Measurements from ENCODE around the gene OPA1. TPM values are rescaled to one million over a fixed set of nuclear protein-coding genes. Genes with fewer than 3 reads are reported as not detected.

OPA1 gene
- total RNA-seq, 1 experiment from 2014 or later, result 115 TPM

DNA sequence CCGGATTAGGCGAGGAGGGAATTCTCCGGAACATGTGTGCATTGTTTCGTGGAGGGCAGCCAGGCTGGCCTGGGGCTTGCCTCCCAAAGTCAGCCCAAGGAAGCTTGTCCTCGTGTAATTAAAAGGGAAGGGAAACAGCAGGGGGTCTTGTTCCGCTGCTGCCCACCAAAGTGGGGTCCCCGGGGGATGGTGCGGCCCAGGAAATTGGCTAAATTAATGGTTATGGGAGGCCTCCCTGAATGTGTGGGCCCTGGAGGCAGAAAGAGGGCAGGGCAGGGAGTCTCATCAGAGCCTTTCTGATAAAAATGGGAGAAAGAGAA is 118.1 kb downstream of the OPA1 start:
- no peak overlapping the region for H3K4me3 Mint-ChIP-seq (ENCODE audit: low read depth, unreplicated experiment)
- peaks cover 12% of the 10 kb centered on the region for H3K9me3 Mint-ChIP-seq (ENCODE audit: low read depth, unreplicated experiment)
- H3K27me3 Mint-ChIP-seq (ENCODE audit: unreplicated experiment), result no peaks in the 10 kb centered on the region
- no TSS peak for BruUV-seq (replicated peaks)
- no peak for DNase-seq
- no peaks in the 10 kb centered on the region for H3K4me1 Mint-ChIP-seq (ENCODE audit: low read depth, unreplicated experiment)
- CTCF ChIA-PET, result no interaction called here
- TF ChIP-seq, protein P1, sequence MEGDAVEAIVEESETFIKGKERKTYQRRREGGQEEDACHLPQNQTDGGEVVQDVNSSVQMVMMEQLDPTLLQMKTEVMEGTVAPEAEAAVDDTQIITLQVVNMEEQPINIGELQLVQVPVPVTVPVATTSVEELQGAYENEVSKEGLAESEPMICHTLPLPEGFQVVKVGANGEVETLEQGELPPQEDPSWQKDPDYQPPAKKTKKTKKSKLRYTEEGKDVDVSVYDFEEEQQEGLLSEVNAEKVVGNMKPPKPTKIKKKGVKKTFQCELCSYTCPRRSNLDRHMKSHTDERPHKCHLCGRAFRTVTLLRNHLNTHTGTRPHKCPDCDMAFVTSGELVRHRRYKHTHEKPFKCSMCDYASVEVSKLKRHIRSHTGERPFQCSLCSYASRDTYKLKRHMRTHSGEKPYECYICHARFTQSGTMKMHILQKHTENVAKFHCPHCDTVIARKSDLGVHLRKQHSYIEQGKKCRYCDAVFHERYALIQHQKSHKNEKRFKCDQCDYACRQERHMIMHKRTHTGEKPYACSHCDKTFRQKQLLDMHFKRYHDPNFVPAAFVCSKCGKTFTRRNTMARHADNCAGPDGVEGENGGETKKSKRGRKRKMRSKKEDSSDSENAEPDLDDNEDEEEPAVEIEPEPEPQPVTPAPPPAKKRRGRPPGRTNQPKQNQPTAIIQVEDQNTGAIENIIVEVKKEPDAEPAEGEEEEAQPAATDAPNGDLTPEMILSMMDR (IDR thresholded peaks at IDR 0.05; ENCODE audit: unreplicated experiment), result no peak
- no peak overlapping the region for H3K27ac Mint-ChIP-seq (ENCODE audit: unreplicated experiment)
- intact Hi-C loops (cut with micrococcal nuclease; ENCODE audit: unreplicated experiment), result no loop called here
- H3K36me3 Mint-ChIP-seq (ENCODE audit: insufficient read depth, unreplicated experiment), result no peaks in the 10 kb centered on the region

DNA sequence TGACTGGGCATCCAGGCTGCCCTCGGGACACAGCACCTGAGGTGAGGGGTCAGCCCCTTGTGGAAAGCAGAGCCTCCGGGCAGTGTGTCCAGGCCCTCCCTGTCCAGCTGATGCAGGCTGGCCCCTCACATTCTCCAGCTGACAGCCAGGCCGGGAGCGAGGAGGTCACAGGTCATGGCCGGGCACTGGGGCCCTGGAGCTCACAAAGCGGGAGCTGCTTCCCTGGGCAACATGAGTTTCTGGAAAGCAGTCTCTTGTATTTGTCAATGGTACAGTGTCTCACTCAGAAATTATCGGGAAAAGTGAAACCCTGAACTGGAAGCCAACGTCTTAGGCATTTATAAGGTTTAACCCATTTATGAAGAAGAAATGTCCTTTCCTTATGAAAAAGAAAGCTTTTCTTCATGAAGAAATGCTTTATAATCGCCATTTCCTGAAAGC is 118.5 kb downstream of the OPA1 start:
- no TSS peak for BruUV-seq (replicated peaks)
- H3K4me3 Mint-ChIP-seq (ENCODE audit: low read depth, unreplicated experiment), result no peak overlapping the region
- CTCF ChIA-PET, result no interaction called here
- intact Hi-C loops (cut with micrococcal nuclease; ENCODE audit: unreplicated experiment), result no loop called here
- TF ChIP-seq, protein P1 (IDR thresholded peaks at IDR 0.05; ENCODE audit: unreplicated experiment), result no peak
- DNase-seq, result no peak
- no peak overlapping the region for H3K27ac Mint-ChIP-seq (ENCODE audit: unreplicated experiment)
- peaks cover 12% of the 10 kb centered on the region for H3K9me3 Mint-ChIP-seq (ENCODE audit: low read depth, unreplicated experiment)
- no peaks in the 10 kb centered on the region for H3K36me3 Mint-ChIP-seq (ENCODE audit: insufficient read depth, unreplicated experiment)
- H3K27me3 Mint-ChIP-seq (ENCODE audit: unreplicated experiment), result no peaks in the 10 kb centered on the region
- no peaks in the 10 kb centered on the region for H3K4me1 Mint-ChIP-seq (ENCODE audit: low read depth, unreplicated experiment)

DNA sequence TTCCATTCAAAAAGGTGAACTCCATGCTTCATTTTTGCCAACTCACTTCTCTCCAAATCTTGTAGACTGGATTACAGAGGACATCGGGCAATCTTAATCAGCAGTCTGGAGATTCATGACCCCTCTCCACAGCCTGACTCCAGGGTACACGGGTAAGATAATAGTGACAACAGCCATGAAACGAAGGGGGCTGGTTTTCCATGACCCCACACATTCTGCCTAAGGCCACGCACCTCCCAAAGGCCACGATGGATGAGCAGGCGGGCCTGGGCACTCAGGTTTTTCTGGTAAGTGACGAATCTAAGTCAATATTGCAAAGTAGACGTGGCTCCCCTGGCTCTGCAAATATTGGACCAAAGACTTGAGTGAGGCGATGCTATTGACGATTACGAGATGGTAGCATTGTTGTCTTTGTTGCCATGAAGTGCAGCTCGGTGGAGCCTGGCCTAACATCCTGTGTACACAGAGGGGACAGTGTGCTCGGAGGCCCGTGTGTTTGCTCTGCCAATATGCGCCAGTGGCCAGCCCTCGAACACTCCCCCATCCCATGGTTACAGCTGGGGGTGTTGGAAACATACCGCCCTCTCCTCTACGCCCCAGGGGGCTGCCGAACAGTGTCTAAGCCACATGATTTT is 119.1 kb downstream of the OPA1 start:
- Mint-ChIP-seq H3K27ac (ENCODE audit: unreplicated experiment) (no peak overlapping the region), H3K36me3 (ENCODE audit: insufficient read depth, unreplicated experiment) (no peaks in the 10 kb centered on the region), H3K9me3 (ENCODE audit: low read depth, unreplicated experiment) (peaks cover 12% of the 10 kb centered on the region), H3K27me3 (ENCODE audit: unreplicated experiment) (no peaks in the 10 kb centered on the region), H3K4me1 (ENCODE audit: low read depth, unreplicated experiment) (no peaks in the 10 kb centered on the region), H3K4me3 (ENCODE audit: low read depth, unreplicated experiment) (no peak overlapping the region)
- CTCF ChIA-PET, result interaction anchor here (1.2 kb wide), 1 partner anchor 19 kb away, joined by 5 read pairs; no protein-coding TSS in a partner anchor
- DNase-seq, result no peak
- TF ChIP-seq, protein P1 (IDR thresholded peaks at IDR 0.05; ENCODE audit: unreplicated experiment), result no peak
- BruUV-seq (replicated peaks), result no TSS peak
- intact Hi-C loops (cut with micrococcal nuclease; ENCODE audit: unreplicated experiment), result no loop called here

DNA sequence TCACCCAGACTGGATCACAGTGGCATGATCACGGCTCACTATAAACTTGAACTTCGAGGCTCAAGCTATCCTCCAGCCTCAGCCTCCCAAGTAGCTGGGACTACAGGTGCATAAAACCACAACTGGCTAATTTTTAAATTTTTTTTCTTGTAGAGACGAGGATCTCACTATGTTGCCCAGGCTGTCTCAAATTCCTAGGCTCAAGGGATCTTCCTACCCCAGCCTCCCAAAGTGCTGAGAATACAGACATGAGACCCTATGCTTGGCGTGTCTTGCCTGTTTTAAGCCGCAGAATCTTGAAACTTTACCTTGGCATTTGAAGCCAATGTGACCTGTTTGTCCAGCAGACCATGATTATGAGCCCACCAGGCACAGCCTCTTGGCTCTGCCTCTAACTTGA is 119.9 kb downstream of the OPA1 start:
- intact Hi-C loops (cut with micrococcal nuclease; ENCODE audit: unreplicated experiment), result no loop called here
- peaks cover 16% of the 10 kb centered on the region for H3K9me3 Mint-ChIP-seq (ENCODE audit: low read depth, unreplicated experiment)
- no peaks in the 10 kb centered on the region for H3K36me3 Mint-ChIP-seq (ENCODE audit: insufficient read depth, unreplicated experiment)
- H3K27me3 Mint-ChIP-seq (ENCODE audit: unreplicated experiment), result no peaks in the 10 kb centered on the region
- no TSS peak for BruUV-seq (replicated peaks)
- H3K4me1 Mint-ChIP-seq (ENCODE audit: low read depth, unreplicated experiment), result no peaks in the 10 kb centered on the region
- no peak overlapping the region for H3K27ac Mint-ChIP-seq (ENCODE audit: unreplicated experiment)
- CTCF ChIA-PET, result interaction anchor here (1.2 kb wide), 1 partner anchor 18 kb away, joined by 5 read pairs; no protein-coding TSS in a partner anchor
- TF ChIP-seq, protein P1 (IDR thresholded peaks at IDR 0.05; ENCODE audit: unreplicated experiment), result no peak
- H3K4me3 Mint-ChIP-seq (ENCODE audit: low read depth, unreplicated experiment), result no peak overlapping the region
- DNase-seq, result no peak

Data from Calu3 (cell line).